ENCODE measurements around the gene ARHGEF7. TPM values are rescaled to one million over a fixed set of nuclear protein-coding genes. Genes with fewer than 3 reads are reported as not detected.

Gene ARHGEF7
- total RNA-seq, 1 experiment from 2014 or later: 46.2 TPM

GRCh38 chr13:111126509-111126908 lies 11.4 kb downstream of the ARHGEF7 start (continued):
- TF ChIP-seq RAD21 (IDR thresholded peaks at IDR 0.05; ENCODE audit: low read depth) (no peak), MAX (IDR thresholded peaks at IDR 0.05) (no peak)

- intact Hi-C loops (cut with micrococcal nuclease): no loop called here
- H3K4me3 ChIP-seq (replicated peaks in 1 of 2; ENCODE audit: low read depth in 1 of 2, low read length in 2 of 2): no peak overlapping the region
- H3K27ac ChIP-seq (ENCODE audit: low read depth, low read length): no peak overlapping the region
- no peak for DNase-seq (ENCODE audit: low read depth, low spot score)
- peaks cover 19% of the 10 kb centered on the region for H3K27me3 ChIP-seq (ENCODE audit: insufficient read depth, low read length)
- H2AFZ ChIP-seq (ENCODE audit: low read depth, low read length, poor library complexity, severe bottlenecking): no peak overlapping the region
- H3K4me1 ChIP-seq (ENCODE audit: control insufficient read depth in 1 of 2, insufficient read depth in 2 of 2, low read length in 2 of 2): no peaks in the 10 kb centered on the region
- no peaks in the 10 kb centered on the region for H3K9me2 ChIP-seq (ENCODE audit: insufficient read depth)
- H3K4me2 ChIP-seq (ENCODE audit: low read length): no peak overlapping the region
- no peaks in the 10 kb centered on the region for H3K9me3 ChIP-seq (ENCODE audit: control insufficient read depth in 1 of 2, insufficient read depth in 1 of 2, low read depth in 1 of 2, low read length in 2 of 2)
- RAD21 ChIA-PET (ENCODE audit: low non-redundant PET in 1 of 2, low total read pairs in 2 of 2, uncharacterized antibody in 2 of 2, unreplicated experiment in 2 of 2): no interaction called here
- no peak for ATAC-seq
- H3K79me2 ChIP-seq (ENCODE audit: insufficient read depth, low read length): no peaks in the 10 kb centered on the region
- CTCF ChIA-PET: no interaction called here
- no peaks in the 10 kb centered on the region for H4K20me1 ChIP-seq (ENCODE audit: insufficient read depth)
- TF ChIP-seq EZH2 (IDR thresholded peaks at IDR 0.05) (no peak), FOSL1 (IDR thresholded peaks at IDR 0.05; ENCODE audit: low read depth) (no peak), ELF1 (IDR thresholded peaks at IDR 0.05; ENCODE audit: borderline replicate concordance, low read depth) (no peak), SRF (IDR thresholded peaks at IDR 0.05; ENCODE audit: low read depth) (no peak)
- no peak overlapping the region for H3K9ac ChIP-seq (ENCODE audit: low read length)
- POLR2A ChIA-PET: no interaction called here
- no peaks in the 10 kb centered on the region for H3K36me3 ChIP-seq (ENCODE audit: control insufficient read depth in 1 of 2, insufficient read depth in 2 of 2, low read length in 2 of 2)
- BruUV-seq (replicated peaks): no TSS peak
Observed at GRCh38 chr13:111129465-111130115, 14.5 kb downstream of the ARHGEF7 start.

- ATAC-seq (no peak), DNase-seq (ENCODE audit: low read depth, low spot score) (no peak)
- Histone ChIP-seq H3K9me2 (ENCODE audit: insufficient read depth) (no peaks in the 10 kb centered on the region), H3K4me2 (ENCODE audit: low read length) (no peak overlapping the region), H3K4me1 (ENCODE audit: control insufficient read depth in 1 of 2, insufficient read depth in 2 of 2, low read length in 2 of 2) (no peaks in the 10 kb centered on the region), H3K27ac (ENCODE audit: low read depth, low read length) (no peak overlapping the region), H3K27me3 (ENCODE audit: insufficient read depth, low read length) (peaks cover 19% of the 10 kb centered on the region), H4K20me1 (ENCODE audit: insufficient read depth) (no peaks in the 10 kb centered on the region), H3K4me3 (replicated peaks in 1 of 2; ENCODE audit: low read depth in 1 of 2, low read length in 2 of 2) (no peak overlapping the region), H3K9me3 (ENCODE audit: control insufficient read depth in 1 of 2, insufficient read depth in 1 of 2, low read depth in 1 of 2, low read length in 2 of 2) (no peaks in the 10 kb centered on the region), H3K79me2 (ENCODE audit: insufficient read depth, low read length) (no peaks in the 10 kb centered on the region), H3K36me3 (ENCODE audit: control insufficient read depth in 1 of 2, insufficient read depth in 2 of 2, low read length in 2 of 2) (no peaks in the 10 kb centered on the region), H2AFZ (ENCODE audit: low read depth, low read length, poor library complexity, severe bottlenecking) (no peak overlapping the region), H3K9ac (ENCODE audit: low read length) (no peak overlapping the region)
- ChIA-PET POLR2A (no interaction called here), CTCF (no interaction called here), RAD21 (ENCODE audit: low non-redundant PET in 1 of 2, low total read pairs in 2 of 2, uncharacterized antibody in 2 of 2, unreplicated experiment in 2 of 2) (no interaction called here)
- TF ChIP-seq CEBPB (IDR thresholded peaks at IDR 0.05; ENCODE audit: low read depth): no peak
- TF ChIP-seq SIN3A (IDR thresholded peaks at IDR 0.05; ENCODE audit: low read depth): no peak
- no peak for TF ChIP-seq SRF (IDR thresholded peaks at IDR 0.05; ENCODE audit: low read depth)
- no peak for TF ChIP-seq ZFX (IDR thresholded peaks at IDR 0.05)
- TF ChIP-seq ZNF274 (IDR thresholded peaks at IDR 0.05; ENCODE audit: low read depth, low read length): no peak
- BruUV-seq (replicated peaks): no TSS peak
- intact Hi-C loops (cut with micrococcal nuclease): no loop called here
Observed at GRCh38 chr13:111130116-111130508, 15.0 kb downstream of the ARHGEF7 start.
